H1 (cell line): ENCODE results near the gene TFAP2E. TPM values are rescaled to one million over a fixed set of nuclear protein-coding genes. Genes with fewer than 3 reads are reported as not detected.

Experiments used
- EP300 ChIP-seq, 2 experiments: IDR thresholded peaks; 1 replicate in 1 of 2; 2 replicates in 1 of 2; pipeline ENCODE4 v1.6.1; 2011 to 2012; ENCODE audit warnings: low read depth in 2 of 2, low read length in 2 of 2, mild to moderate bottlenecking in 2 of 2, borderline replicate concordance in 1 of 2, inconsistent platforms in 1 of 2, moderate library complexity in 1 of 2
- EZH2 ChIP-seq: fragments of 200-600 bp; sonication (generic); IDR thresholded peaks from 2 replicates; pipeline ENCODE4 v1.7.1; 2012; ENCODE audit warnings: low read depth, mild to moderate bottlenecking, moderate library complexity, low read length, inconsistent platforms; ENCODE audit not compliant: severe bottlenecking
- HDAC6 ChIP-seq: IDR thresholded peaks from one replicate; pipeline ENCODE4 v1.7.1; 2012; ENCODE audit warnings: low read depth, mild to moderate bottlenecking, inconsistent platforms, low read length, moderate library complexity
- POU5F1 ChIP-seq: IDR thresholded peaks from 2 replicates; pipeline ENCODE4 v1.6.1; 2011; ENCODE audit warnings: low read depth, mild to moderate bottlenecking, low read length, moderate library complexity
- SIX5 ChIP-seq: IDR thresholded peaks from 2 replicates; pipeline ENCODE4 v1.6.1; 2011; ENCODE audit warnings: mild to moderate bottlenecking, low read depth, low read length
- polyA plus RNA-seq, 7 experiments: library from polyadenylated mRNA; depleted of rRNA in 3 of 7; stranded (reverse) in 5 of 7; unstranded in 2 of 7; fragments of >200 nt in 5 of 7; fragments of 200-250 nt in 2 of 7; gene quantifications; 1 replicate in 5 of 7; 2 replicates in 1 of 7; 4 replicates in 1 of 7; pipeline versions ENCODE4 v1.2.1 to v1.2.3, GENCODE V29; 2011 to 2013; ENCODE audit warnings: missing spikeins in 2 of 7, mixed read lengths in 2 of 7
- total RNA-seq: library from RNA; stranded (reverse); fragmentation: NEBNext Ultra II Directional; extraction: Animal tissue kit (Norgen Biotek cat#: 25700); gene quantifications from 2 replicates; pipeline ENCODE4 v1.2.1, GENCODE V29; 2021

The TFAP2E gene
- total and polyA plus RNA-seq, 2 of the 8 experiments (the other 6 are each of a cell fraction or from before 2014, with no cell fraction given): 0.24 to 0.50 TPM

DNA sequence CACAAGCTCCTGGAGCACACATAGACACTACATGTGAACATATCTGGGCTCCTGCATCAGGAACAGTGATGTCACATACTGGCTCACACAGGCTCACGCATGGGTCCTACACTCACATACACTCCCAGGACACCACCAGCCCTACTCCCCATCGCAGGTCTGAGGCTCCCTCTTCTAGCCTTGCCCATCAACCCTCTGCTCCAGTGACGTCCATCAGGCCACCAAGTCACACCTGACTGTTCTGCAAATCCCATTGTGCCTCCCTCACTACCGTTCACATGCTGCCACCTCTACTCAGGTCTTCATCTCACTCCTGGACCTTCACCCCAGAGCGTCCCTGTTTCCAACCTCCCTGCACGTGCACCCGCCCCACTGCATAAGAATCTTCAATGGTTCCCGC is 18.1 kb downstream of the TFAP2E start (continued):
- no peak for TF ChIP-seq POU5F1
- TF ChIP-seq EP300 (IDR thresholded peaks at IDR 0.05; ENCODE audit: borderline replicate concordance in 1 of 2, low read depth in 2 of 2, low read length in 2 of 2): no peak
- TF ChIP-seq HDAC6: no peak
- no peak for TF ChIP-seq EZH2
- no peak for TF ChIP-seq SIX5
- TF ChIP-seq, all 59 proteins: peak for 0
